Measurements from ENCODE around the gene NCOA3. TPM values are rescaled to one million over a fixed set of nuclear protein-coding genes. Genes with fewer than 3 reads are reported as not detected.

NCOA3 gene
- total RNA-seq, 1 experiment from 2014 or later, result 25.9 TPM

DNA sequence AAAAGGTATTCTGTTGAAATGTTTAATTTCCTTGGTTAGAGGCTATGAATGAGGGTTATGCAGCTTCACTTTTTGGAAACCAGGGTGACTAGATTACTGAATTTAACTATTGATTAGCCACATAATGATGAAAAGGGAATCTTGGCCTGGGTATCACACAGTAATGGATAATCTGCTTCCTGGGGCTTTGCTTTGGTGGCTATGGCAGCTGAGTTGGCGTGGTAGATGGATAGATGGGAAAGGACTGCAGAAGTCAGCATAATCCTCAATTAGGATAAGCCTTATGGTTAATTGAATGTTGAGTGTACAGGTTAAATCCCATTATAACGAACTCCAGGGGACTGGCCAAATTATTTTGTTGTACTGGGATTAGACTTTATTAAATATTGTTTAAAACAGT lies 5.2 kb downstream of the NCOA3 start:
- POLR2A ChIA-PET, result no interaction called here
- H3K4me2 ChIP-seq (ENCODE audit: low read length), result no peak overlapping the region
- CTCF ChIA-PET, result no interaction called here
- H3K4me3 ChIP-seq (replicated peaks in 1 of 2; ENCODE audit: low read depth in 1 of 2, low read length in 2 of 2), result no peak overlapping the region
- DNase-seq (ENCODE audit: low read depth, low spot score), result no peak
- ATAC-seq, result no peak
- TF ChIP-seq JUND (IDR thresholded peaks at IDR 0.05), result no peak
- TF ChIP-seq POLR2AphosphoS5 (IDR thresholded peaks at IDR 0.05; ENCODE audit: low read depth, low read length), result no peak
- TF ChIP-seq EZH2 (IDR thresholded peaks at IDR 0.05), result no peak
- TF ChIP-seq ELF1 (IDR thresholded peaks at IDR 0.05; ENCODE audit: borderline replicate concordance, low read depth), result no peak
- TF ChIP-seq TCF7L2 (IDR thresholded peaks at IDR 0.05; ENCODE audit: borderline replicate concordance, extremely low read depth, insufficient read depth, insufficient read length), result no peak
- TF ChIP-seq, protein P1, sequence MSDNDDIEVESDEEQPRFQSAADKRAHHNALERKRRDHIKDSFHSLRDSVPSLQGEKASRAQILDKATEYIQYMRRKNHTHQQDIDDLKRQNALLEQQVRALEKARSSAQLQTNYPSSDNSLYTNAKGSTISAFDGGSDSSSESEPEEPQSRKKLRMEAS (IDR thresholded peaks at IDR 0.05), result no peak
- TF ChIP-seq, protein P2, sequence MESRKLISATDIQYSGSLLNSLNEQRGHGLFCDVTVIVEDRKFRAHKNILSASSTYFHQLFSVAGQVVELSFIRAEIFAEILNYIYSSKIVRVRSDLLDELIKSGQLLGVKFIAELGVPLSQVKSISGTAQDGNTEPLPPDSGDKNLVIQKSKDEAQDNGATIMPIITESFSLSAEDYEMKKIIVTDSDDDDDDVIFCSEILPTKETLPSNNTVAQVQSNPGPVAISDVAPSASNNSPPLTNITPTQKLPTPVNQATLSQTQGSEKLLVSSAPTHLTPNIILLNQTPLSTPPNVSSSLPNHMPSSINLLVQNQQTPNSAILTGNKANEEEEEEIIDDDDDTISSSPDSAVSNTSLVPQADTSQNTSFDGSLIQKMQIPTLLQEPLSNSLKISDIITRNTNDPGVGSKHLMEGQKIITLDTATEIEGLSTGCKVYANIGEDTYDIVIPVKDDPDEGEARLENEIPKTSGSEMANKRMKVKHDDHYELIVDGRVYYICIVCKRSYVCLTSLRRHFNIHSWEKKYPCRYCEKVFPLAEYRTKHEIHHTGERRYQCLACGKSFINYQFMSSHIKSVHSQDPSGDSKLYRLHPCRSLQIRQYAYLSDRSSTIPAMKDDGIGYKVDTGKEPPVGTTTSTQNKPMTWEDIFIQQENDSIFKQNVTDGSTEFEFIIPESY (IDR thresholded peaks at IDR 0.05; ENCODE audit: extremely low read depth, insufficient replicate concordance, low read length), result no peak
- TF ChIP-seq, protein P3, sequence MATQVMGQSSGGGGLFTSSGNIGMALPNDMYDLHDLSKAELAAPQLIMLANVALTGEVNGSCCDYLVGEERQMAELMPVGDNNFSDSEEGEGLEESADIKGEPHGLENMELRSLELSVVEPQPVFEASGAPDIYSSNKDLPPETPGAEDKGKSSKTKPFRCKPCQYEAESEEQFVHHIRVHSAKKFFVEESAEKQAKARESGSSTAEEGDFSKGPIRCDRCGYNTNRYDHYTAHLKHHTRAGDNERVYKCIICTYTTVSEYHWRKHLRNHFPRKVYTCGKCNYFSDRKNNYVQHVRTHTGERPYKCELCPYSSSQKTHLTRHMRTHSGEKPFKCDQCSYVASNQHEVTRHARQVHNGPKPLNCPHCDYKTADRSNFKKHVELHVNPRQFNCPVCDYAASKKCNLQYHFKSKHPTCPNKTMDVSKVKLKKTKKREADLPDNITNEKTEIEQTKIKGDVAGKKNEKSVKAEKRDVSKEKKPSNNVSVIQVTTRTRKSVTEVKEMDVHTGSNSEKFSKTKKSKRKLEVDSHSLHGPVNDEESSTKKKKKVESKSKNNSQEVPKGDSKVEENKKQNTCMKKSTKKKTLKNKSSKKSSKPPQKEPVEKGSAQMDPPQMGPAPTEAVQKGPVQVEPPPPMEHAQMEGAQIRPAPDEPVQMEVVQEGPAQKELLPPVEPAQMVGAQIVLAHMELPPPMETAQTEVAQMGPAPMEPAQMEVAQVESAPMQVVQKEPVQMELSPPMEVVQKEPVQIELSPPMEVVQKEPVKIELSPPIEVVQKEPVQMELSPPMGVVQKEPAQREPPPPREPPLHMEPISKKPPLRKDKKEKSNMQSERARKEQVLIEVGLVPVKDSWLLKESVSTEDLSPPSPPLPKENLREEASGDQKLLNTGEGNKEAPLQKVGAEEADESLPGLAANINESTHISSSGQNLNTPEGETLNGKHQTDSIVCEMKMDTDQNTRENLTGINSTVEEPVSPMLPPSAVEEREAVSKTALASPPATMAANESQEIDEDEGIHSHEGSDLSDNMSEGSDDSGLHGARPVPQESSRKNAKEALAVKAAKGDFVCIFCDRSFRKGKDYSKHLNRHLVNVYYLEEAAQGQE (IDR thresholded peaks at IDR 0.05; ENCODE audit: low read depth), result no peak
- no peak for TF ChIP-seq EGR1 (IDR thresholded peaks at IDR 0.05; ENCODE audit: low read depth)
- TF ChIP-seq CBX3 (IDR thresholded peaks at IDR 0.05; ENCODE audit: low read depth), result no peak
- TF ChIP-seq EZH2phosphoT487 (IDR thresholded peaks at IDR 0.05; ENCODE audit: borderline replicate concordance), result no peak
- no peak for TF ChIP-seq YY1 (IDR thresholded peaks at IDR 0.05; ENCODE audit: extremely low read depth, insufficient replicate concordance, low read depth, low read length)
- TF ChIP-seq, protein P4, sequence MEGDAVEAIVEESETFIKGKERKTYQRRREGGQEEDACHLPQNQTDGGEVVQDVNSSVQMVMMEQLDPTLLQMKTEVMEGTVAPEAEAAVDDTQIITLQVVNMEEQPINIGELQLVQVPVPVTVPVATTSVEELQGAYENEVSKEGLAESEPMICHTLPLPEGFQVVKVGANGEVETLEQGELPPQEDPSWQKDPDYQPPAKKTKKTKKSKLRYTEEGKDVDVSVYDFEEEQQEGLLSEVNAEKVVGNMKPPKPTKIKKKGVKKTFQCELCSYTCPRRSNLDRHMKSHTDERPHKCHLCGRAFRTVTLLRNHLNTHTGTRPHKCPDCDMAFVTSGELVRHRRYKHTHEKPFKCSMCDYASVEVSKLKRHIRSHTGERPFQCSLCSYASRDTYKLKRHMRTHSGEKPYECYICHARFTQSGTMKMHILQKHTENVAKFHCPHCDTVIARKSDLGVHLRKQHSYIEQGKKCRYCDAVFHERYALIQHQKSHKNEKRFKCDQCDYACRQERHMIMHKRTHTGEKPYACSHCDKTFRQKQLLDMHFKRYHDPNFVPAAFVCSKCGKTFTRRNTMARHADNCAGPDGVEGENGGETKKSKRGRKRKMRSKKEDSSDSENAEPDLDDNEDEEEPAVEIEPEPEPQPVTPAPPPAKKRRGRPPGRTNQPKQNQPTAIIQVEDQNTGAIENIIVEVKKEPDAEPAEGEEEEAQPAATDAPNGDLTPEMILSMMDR (IDR thresholded peaks at IDR 0.05 in 2 of 3, conservative IDR thresholded peaks at IDR 0.05 in 1 of 3; ENCODE audit: borderline replicate concordance in 1 of 3, insufficient read depth in 1 of 3, low read depth in 2 of 3, low read length in 2 of 3), result no peak
- TF ChIP-seq POLR2A (IDR thresholded peaks at IDR 0.05; ENCODE audit: borderline replicate concordance, extremely low read depth, insufficient read depth, insufficient read length), result no peak
- TF ChIP-seq RAD21 (IDR thresholded peaks at IDR 0.05; ENCODE audit: low read depth), result no peak
- TF ChIP-seq, protein P5, sequence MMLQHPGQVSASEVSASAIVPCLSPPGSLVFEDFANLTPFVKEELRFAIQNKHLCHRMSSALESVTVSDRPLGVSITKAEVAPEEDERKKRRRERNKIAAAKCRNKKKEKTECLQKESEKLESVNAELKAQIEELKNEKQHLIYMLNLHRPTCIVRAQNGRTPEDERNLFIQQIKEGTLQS (IDR thresholded peaks at IDR 0.05), result no peak
- no peak for TF ChIP-seq ZFX (IDR thresholded peaks at IDR 0.05)
- no peak for TF ChIP-seq SIN3A (IDR thresholded peaks at IDR 0.05; ENCODE audit: low read depth)
- no peak for TF ChIP-seq CEBPB (IDR thresholded peaks at IDR 0.05; ENCODE audit: low read depth)
- no peak for TF ChIP-seq SRF (IDR thresholded peaks at IDR 0.05; ENCODE audit: low read depth)
- no peak overlapping the region for H2AFZ ChIP-seq (ENCODE audit: low read depth, low read length, poor library complexity, severe bottlenecking)
- H3K4me1 ChIP-seq (ENCODE audit: control insufficient read depth in 1 of 2, insufficient read depth in 2 of 2, low read length in 2 of 2), result peaks cover 9 to 15% of the 10 kb centered on the region in 2 experiments; a peak in 3 of 4 replicates
- H3K9me3 ChIP-seq (ENCODE audit: control insufficient read depth in 1 of 2, insufficient read depth in 1 of 2, low read depth in 1 of 2, low read length in 2 of 2), result no peaks in the 10 kb centered on the region
- RAD21 ChIA-PET (ENCODE audit: low non-redundant PET in 1 of 2, low total read pairs in 2 of 2, uncharacterized antibody in 2 of 2, unreplicated experiment in 2 of 2), result no interaction called here
- H3K9me2 ChIP-seq (ENCODE audit: insufficient read depth), result no peaks in the 10 kb centered on the region
- no TSS peak for BruUV-seq (replicated peaks)
- intact Hi-C loops (cut with micrococcal nuclease), result loop anchor here (10.0 kb wide), 2 partner anchors 102 to 302 kb away; no protein-coding TSS in a partner anchor
- no peaks in the 10 kb centered on the region; the same call in 1 of the 2 replicates for H4K20me1 ChIP-seq (ENCODE audit: insufficient read depth)
- peaks cover 92% of the 10 kb centered on the region for H3K79me2 ChIP-seq (ENCODE audit: insufficient read depth, low read length)
- no peaks in the 10 kb centered on the region for H3K27me3 ChIP-seq (ENCODE audit: insufficient read depth, low read length)
- no peak overlapping the region for H3K27ac ChIP-seq (ENCODE audit: low read depth, low read length)
- H3K36me3 ChIP-seq (ENCODE audit: control insufficient read depth in 1 of 2, insufficient read depth in 2 of 2, low read length in 2 of 2), result no peaks in the 10 kb centered on the region
- no peak overlapping the region for H3K9ac ChIP-seq (ENCODE audit: low read length)

All from HCT116 (cell line).